ENCODE data around the gene FAM13A. TPM values are rescaled to one million over a fixed set of nuclear protein-coding genes. Genes with fewer than 3 reads are reported as not detected.

The FAM13A gene
- polyA plus RNA-seq, 1 of the 3 experiments (the other 2 are of a cell fraction) = 0.67 TPM

GRCh38 chr4:89039730-89040338, 17.2 kb downstream of the FAM13A start:
- no peaks in the 10 kb centered on the region for H3K9me3 ChIP-seq
- no peak overlapping the region for H2AFZ ChIP-seq (ENCODE audit: low read depth)
- no peaks in the 10 kb centered on the region for H3F3A ChIP-seq (replicated peaks; ENCODE audit: insufficient read depth)
- no peak overlapping the region for H3K9ac ChIP-seq
- no peaks in the 10 kb centered on the region for H4K20me1 ChIP-seq (ENCODE audit: insufficient read depth)
- CTCF ChIA-PET = no interaction called here
- no peak overlapping the region for H3K4me3 ChIP-seq (ENCODE audit: low read depth in 2 of 2, low read length in 1 of 2)
- H3K27me3 ChIP-seq (ENCODE audit: insufficient read depth) = no peaks in the 10 kb centered on the region
- no peaks in the 10 kb centered on the region for H3K4me1 ChIP-seq (ENCODE audit: control insufficient read depth in 1 of 2, insufficient read depth in 2 of 2, low read depth in 1 of 2, low read length in 1 of 2)
- POLR2A ChIA-PET = no interaction called here
- H3K79me2 ChIP-seq (ENCODE audit: insufficient read depth) = no peaks in the 10 kb centered on the region
- no peak for DNase-seq
- H3K36me3 ChIP-seq (replicated peaks in 1 of 2; ENCODE audit: control insufficient read depth in 1 of 2, insufficient read depth in 2 of 2, low read length in 1 of 2) = no peaks in the 10 kb centered on the region
- TF ChIP-seq RAD21 (IDR thresholded peaks at IDR 0.05; ENCODE audit: low read length) (no peak), MEF2A (IDR thresholded peaks at IDR 0.05; ENCODE audit: borderline replicate concordance, low read depth) (no peak), TCF12 (IDR thresholded peaks at IDR 0.05) (no peak), EZH2phosphoT487 (IDR thresholded peaks at IDR 0.05; ENCODE audit: borderline replicate concordance, low read depth) (no peak), FOXM1 (IDR thresholded peaks at IDR 0.05; ENCODE audit: low read depth) (no peak), ZBTB33 (IDR thresholded peaks at IDR 0.05; ENCODE audit: borderline replicate concordance, low read depth) (no peak), POLR2AphosphoS5 (IDR thresholded peaks at IDR 0.05; ENCODE audit: low read depth, low read length) (no peak), RXRA (IDR thresholded peaks at IDR 0.05; ENCODE audit: borderline replicate concordance, low read depth) (no peak), GABPA (IDR thresholded peaks at IDR 0.05; ENCODE audit: low read depth) (no peak), SIN3A (IDR thresholded peaks at IDR 0.05; ENCODE audit: borderline replicate concordance, low read depth, low read length) (no peak), GATA2 (CRISPR knock-in tag; IDR thresholded peaks at IDR 0.05) (no peak), MXI1 (IDR thresholded peaks at IDR 0.05; ENCODE audit: low read depth, low read length) (no peak), USF1 (IDR thresholded peaks at IDR 0.05; ENCODE audit: borderline replicate concordance, low read depth) (no peak), CHD2 (IDR thresholded peaks at IDR 0.05; ENCODE audit: low read length, partially characterized antibody) (no peak), FOSL2 (IDR thresholded peaks at IDR 0.05; ENCODE audit: borderline replicate concordance, low read depth) (no peak), NFIC (IDR thresholded peaks at IDR 0.05; ENCODE audit: borderline replicate concordance) (no peak)
- 51% methylated on average over 4 of the region's 4 CpGs for WGBS (ENCODE audit: low lambda C conversion rate)
- H3K4me2 ChIP-seq = no peak overlapping the region
- H3K27ac ChIP-seq (ENCODE audit: low read depth in 2 of 2, low read length in 1 of 2) = no peak overlapping the region
- no peaks in the 10 kb centered on the region for H3K9me2 ChIP-seq

DNA sequence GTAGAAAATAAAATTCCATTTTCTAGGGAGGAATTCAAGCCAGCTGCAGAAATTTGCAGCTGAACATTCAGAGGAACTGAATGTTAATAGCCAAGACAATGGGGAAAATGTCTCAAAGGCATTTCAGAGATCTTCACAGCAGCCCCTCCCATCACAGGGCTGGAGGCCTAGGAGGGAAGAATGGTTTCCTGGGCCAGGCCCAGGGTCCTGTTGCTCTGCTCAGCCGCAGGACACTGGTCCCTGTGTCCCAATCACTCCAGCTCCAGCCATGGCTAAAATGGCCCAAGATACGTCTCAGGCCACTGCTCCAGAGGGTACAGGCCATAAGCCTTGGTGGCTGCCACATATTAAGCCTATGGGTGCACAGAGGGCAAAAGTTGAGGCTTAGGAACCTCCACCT, 20.4 kb downstream of the FAM13A start:
- Histone ChIP-seq H3K9me3 (no peaks in the 10 kb centered on the region), H4K20me1 (ENCODE audit: insufficient read depth) (no peaks in the 10 kb centered on the region), H3K9me2 (no peaks in the 10 kb centered on the region), H3K4me3 (ENCODE audit: low read depth in 2 of 2, low read length in 1 of 2) (no peak overlapping the region), H3K4me1 (ENCODE audit: control insufficient read depth in 1 of 2, insufficient read depth in 2 of 2, low read depth in 1 of 2, low read length in 1 of 2) (no peaks in the 10 kb centered on the region), H3F3A (replicated peaks; ENCODE audit: insufficient read depth) (no peaks in the 10 kb centered on the region), H3K27me3 (ENCODE audit: insufficient read depth) (no peaks in the 10 kb centered on the region), H3K79me2 (ENCODE audit: insufficient read depth) (no peaks in the 10 kb centered on the region), H3K27ac (ENCODE audit: low read depth in 2 of 2, low read length in 1 of 2) (no peak overlapping the region), H2AFZ (ENCODE audit: low read depth) (no peak overlapping the region), H3K36me3 (replicated peaks in 1 of 2; ENCODE audit: control insufficient read depth in 1 of 2, insufficient read depth in 2 of 2, low read length in 1 of 2) (no peaks in the 10 kb centered on the region), H3K4me2 (no peak overlapping the region), H3K9ac (no peak overlapping the region)
- ChIA-PET CTCF (no interaction called here), POLR2A (no interaction called here)
- WGBS (ENCODE audit: low lambda C conversion rate) = no CpG with 5 or more reads among the region's 2 CpGs
- DNase-seq = no peak
- TF ChIP-seq NFIC (IDR thresholded peaks at IDR 0.05; ENCODE audit: borderline replicate concordance) (no peak), EP300 (IDR thresholded peaks at IDR 0.05; ENCODE audit: borderline replicate concordance in 1 of 2, low read depth in 1 of 2, low read length in 1 of 2) (no peak), JUND (IDR thresholded peaks at IDR 0.05) (no peak), SMC3 (IDR thresholded peaks at IDR 0.05; ENCODE audit: low read depth, low read length) (no peak), GATA2 (CRISPR knock-in tag; IDR thresholded peaks at IDR 0.05) (no peak), RCOR1 (IDR thresholded peaks at IDR 0.05; ENCODE audit: low read length) (no peak), SIN3A (IDR thresholded peaks at IDR 0.05; ENCODE audit: borderline replicate concordance, low read depth, low read length) (no peak), NRF1 (IDR thresholded peaks at IDR 0.05; ENCODE audit: low read depth, low read length) (no peak), FOXJ3 (CRISPR knock-in tag; IDR thresholded peaks at IDR 0.05) (no peak)
